GM10248 (cell line): Measurements from ENCODE around the gene TAS2R13.

Source experiments
- CTCF ChIA-PET: fragments of 300-600 bp; sonication (Branson Sonifier 250); formaldehyde crosslinking; extraction: SDS; loops from one replicate; lab custom pipeline; 2021; ENCODE audit warnings: antibody characterized with exemption; lab: Yijun Ruan, JAX
- POLR2A ChIA-PET: fragments of 350-650 bp; sonication (Branson Sonifier 250); formaldehyde crosslinking; extraction: SDS; loops from one replicate; lab custom pipeline; 2020; ENCODE audit warnings: antibody characterized with exemption; lab: Yijun Ruan, JAX
- DNase-seq: peaks from one replicate; pipeline ENCODE4 v3.0.0; 2012; ENCODE audit errors: extremely low spot score
- CTCF ChIP-seq: IDR thresholded peaks from 2 replicates; pipeline ENCODE4 v1.5.1; 2012; ENCODE audit warnings: mild to moderate bottlenecking, low read depth; ENCODE audit errors: extremely low read depth, missing control alignments, control extremely low read depth

Gene TAS2R13

GRCh38 chr12:10896854-10897253 is 12.5 kb downstream of the TAS2R13 start:
- POLR2A ChIA-PET = no interaction called here
- no peak for DNase-seq
- TF ChIP-seq CTCF = no peak
- CTCF ChIA-PET = no interaction called here

GRCh38 chr12:10891937-10892336 is 17.4 kb downstream of the TAS2R13 start:
- POLR2A ChIA-PET = no interaction called here

GRCh38 chr12:10889226-10889625 is 20.1 kb downstream of the TAS2R13 start:
- no peak for TF ChIP-seq CTCF
- ChIA-PET CTCF (interaction anchor here (1.1 kb wide), 1 partner anchor 13 kb away, joined by 5 read pairs; no protein-coding TSS in a partner anchor), POLR2A (no interaction called here)
- DNase-seq = no peak

More at GRCh38 chr12:10891937-10892336, 17.4 kb downstream of the TAS2R13 start:
- TF ChIP-seq CTCF = no peak
- DNase-seq = no peak
- CTCF ChIA-PET = interaction anchor here (1.3 to 1.4 kb wide), 2 partner anchors 9 to 18 kb away, joined by 3 read pairs; no protein-coding TSS in a partner anchor

GRCh38 chr12:10884086-10884725 is 25.2 kb downstream of the TAS2R13 start, which contains the start of gene PRH1:
Gene PRH1, minus strand, starts transcription at chr12:10884255. Its CDS starts 38 bp downstream, at chr12:10884217.
- TF ChIP-seq CTCF = no peak
- ChIA-PET CTCF (no interaction called here), POLR2A (no interaction called here)
- DNase-seq = no peak

- DNase-seq = no peak
- no peak for TF ChIP-seq CTCF
- ChIA-PET CTCF (interaction anchor here (1.5 kb wide), 1 partner anchor 19 kb away, joined by 3 read pairs; no protein-coding TSS in a partner anchor), POLR2A (no interaction called here)
Measured at GRCh38 chr12:10873378-10873777, 36.0 kb downstream of the TAS2R13 start.

- no peak for DNase-seq
- CTCF ChIA-PET = interaction anchor here (1.0 kb wide), 1 partner anchor 11 kb away, joined by 3 read pairs; no protein-coding TSS in a partner anchor
- POLR2A ChIA-PET = no interaction called here
- TF ChIP-seq CTCF = no peak
Measured at GRCh38 chr12:10867381-10867780, 42.0 kb downstream of the TAS2R13 start.
